ENCODE data around the gene P2RY14. TPM values are rescaled to one million over a fixed set of nuclear protein-coding genes. Genes with fewer than 3 reads are reported as not detected.

The P2RY14 gene
- total RNA-seq: not detected in 2 replicates

DNA sequence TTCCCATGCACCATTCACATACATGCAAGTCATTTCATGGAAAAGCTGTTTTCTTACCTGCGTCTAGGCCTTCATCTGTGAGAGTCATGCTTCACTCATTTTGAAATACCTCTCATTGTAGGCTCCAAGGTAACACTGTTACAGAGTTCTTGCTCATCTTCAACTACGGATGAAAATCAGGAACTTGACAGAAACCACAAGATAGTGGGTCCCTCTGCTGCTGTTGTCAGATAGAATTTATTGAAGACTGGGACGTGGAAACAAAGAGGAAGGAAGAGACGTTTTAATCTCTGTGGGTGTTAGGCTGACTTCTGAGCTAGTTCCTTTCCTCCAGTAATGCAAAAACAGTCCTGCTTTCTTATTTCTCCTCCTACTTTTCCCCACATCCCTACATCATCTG lies at the start of gene P2RY14:
P2RY14 (minus strand) TSS at position 313 of the 400 bp plus-strand sequence. CDS start 64,226 bp downstream, outside the sequence.
- DNase-seq (ENCODE audit: low read depth, low spot score): no peak

DNA sequence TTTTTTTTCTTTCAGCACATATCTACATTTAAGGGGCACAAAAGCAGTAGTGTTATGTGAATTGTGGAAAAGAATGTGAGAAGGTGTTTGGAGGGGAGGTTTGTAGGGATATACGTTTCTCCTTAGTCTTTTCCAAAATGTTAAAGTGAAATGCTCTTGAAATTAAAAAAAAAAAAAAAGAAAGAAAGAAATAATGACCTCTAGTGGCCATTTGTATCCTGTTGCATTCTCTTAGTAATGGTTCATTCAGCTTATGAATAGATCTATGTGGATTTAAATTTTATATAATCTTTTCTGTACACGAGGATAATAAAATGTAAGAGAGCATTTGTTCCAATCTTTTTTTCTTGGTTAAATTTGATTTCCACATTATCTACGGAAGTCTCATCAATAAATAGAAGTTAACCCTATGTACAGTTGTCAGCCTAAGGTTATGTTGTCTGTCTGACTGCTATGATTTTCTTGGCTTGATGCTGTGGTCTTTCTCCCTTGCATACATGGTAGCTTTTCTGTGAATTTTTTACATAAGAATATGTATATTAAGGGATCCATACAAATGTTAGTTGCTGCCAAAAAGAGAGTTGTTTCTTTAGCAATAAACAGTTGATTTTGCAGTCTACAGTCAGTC lies 49.3 kb upstream of the P2RY14 start:
- DNase-seq (ENCODE audit: low read depth, low spot score): no peak

DNA sequence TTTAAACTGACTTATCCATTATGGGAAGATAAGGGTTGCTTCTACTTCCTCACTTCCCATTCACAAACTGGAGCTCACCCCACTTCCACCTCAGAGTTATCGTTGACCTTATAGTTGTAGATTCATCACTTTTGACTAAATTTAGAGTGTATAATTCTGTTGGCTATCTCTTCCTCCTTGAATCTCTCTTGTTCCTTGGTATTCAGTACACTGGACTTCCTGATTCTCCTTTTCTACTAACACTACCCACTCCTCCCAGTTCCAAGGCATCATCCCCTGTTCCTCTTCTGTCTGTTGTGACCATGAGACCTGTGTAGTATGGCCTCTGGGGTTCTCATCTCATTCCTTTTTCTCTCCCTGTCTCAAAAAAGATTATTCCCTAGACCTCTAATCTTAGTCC lies 44.2 kb upstream of the P2RY14 start:
- DNase-seq (ENCODE audit: low read depth, low spot score): no peak

DNA sequence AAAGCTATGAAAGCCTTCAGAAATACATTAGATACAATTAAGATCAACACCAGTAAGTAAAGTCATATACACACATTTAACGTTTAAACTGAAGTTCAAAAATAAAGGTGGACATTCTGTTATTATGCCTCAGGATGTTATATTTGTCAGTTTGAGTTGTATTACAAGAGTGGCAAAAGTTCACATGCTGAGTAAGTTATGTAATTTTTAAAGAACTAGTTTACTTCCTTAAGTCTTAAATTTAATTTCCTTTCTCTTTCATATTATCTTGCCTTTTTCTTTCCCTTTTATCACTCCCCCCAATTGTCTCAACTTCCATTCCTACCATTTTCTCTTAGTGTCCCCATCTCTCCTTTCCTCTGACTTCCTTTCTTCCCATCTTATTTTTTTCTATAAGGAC lies 43.2 kb upstream of the P2RY14 start:
- DNase-seq (ENCODE audit: low read depth, low spot score): no peak

DNA sequence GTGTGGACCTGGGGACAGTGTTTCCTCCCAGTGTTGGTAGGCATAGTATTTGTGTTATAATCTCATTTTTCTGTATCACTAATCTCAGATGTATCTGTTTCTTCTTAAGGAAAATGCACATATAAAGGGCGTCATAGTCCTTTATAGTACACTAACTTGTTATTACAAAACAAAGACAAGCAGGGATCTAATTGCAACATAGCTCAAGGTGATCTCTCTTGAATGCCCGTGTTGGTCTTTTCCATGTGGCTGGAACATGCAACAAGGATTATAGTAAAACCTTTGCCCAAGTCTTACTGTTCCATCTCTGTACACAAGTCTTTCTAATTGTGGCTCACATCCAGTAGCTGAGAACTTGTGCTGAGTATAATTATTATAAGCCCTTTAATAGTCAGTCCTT lies 41.8 kb upstream of the P2RY14 start:
- no peak for DNase-seq (ENCODE audit: low read depth, low spot score)

DNA sequence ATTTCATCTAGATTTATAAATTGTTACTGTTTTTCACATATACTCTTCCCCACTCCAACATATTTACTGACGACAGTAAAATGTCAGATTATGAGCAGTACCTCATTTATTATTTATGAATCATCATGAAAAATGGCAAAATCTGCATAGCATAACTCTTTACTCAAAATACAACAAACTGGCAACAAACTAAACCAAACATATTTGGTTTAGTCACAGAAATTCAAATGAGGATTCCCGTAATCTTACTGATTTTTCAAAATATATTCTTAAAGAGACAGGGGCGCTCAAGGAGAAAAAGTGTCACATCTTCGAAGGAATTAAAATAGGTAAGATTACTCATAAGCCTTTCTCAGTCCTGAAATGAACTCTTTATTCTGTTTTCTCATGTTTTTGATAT lies 41.3 kb upstream of the P2RY14 start:
- DNase-seq (ENCODE audit: low read depth, low spot score): no peak

DNA sequence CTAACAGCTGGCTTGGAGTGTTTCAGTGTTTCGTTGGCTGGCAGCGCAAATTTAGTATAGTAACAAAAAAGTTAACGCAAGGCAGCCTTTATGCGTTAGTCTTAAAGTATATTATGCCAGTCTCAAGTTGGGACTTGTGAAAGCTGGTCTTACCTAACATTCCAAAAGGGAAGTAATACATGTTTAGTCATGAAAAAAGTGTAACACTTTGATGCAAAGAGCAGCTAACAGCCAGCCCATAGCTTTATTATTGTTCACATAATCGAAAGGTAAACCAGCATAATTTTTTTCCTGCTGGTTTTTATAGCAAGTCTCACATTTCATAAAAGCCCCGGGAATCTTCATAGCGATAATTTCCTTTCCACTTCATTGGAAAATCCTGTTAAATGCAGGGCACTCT lies 40.6 kb upstream of the P2RY14 start:
- no peak for DNase-seq (ENCODE audit: low read depth, low spot score)

DNA sequence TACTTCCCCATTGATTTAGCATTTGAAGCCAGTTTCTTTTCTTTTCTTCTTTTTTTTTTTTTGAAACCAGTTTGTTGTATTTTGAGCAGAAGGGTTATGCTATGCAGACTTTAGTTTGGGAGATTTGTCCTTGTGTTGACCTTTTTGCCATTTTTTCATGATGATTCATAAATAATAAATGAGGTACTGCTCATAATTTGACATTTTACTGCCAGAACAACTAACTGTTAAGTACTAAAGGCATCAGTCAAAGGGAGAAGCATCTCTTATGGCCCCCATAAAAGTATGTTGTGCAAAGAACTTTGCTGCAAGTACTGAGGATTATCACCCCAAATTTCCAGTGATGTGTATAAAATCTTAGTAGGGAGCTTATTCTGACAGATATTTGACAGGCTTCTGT lies 40.0 kb upstream of the P2RY14 start:
- DNase-seq (ENCODE audit: low read depth, low spot score): no peak

DNA sequence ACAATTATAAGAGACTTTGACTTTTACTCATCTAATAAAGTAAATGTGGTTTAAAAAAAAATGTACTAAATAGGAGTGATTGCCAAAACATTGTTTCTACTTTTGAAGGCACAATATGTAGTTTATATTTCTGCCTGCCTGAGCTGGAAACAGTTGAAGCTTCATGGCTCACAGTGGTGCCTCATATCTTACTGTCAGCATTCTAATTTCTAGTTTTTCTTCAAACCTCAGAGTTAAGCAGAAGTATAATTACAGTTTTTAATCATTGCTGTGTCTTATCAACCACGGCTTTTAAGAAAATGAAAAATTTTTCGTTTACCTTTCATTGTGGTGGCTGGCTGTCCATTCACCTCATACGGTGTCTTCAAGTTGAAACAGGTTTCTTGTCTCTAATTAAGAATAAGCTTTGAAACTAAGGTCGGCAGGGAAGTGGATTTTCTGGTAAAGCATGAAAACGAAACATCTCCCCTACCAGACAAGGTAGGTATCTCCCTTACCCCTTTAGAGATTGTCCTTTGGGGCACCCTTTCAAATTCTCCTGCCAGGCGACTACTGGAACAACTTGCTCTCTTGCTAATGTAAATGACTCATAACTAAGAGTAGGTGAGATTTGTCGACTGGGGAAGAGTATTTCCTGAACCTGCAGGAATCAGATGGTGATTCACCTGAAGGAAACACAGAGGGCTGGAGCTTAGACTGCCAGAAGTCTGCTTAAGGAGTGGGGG lies 38.1 kb upstream of the P2RY14 start, which contains the start of gene GPR87:
GPR87 (minus strand) TSS at position 554 of the 725 bp plus-strand sequence. CDS start 16,720 bp downstream, outside the sequence.
- no peak for DNase-seq (ENCODE audit: low read depth, low spot score)

DNA sequence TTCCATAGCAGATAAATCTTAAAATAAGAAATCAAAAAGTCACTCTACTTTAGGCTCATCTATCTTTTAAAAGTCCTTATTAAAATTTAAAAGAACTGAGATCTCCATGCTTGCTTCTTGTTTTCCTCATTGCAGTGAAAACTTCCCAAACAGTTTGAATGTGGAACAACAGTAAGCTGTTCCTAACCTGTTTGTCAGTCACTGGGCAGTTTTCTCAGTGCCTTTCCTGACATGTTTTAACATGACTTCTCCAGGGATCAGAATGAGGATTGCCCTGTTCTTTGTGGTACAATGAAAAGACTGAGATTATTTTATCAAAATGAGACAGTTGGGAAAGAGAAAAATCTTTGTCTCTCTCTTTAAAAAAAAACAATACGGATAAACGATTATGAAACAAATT lies 37.5 kb upstream of the P2RY14 start:
- DNase-seq (ENCODE audit: low read depth, low spot score): no peak

DNA sequence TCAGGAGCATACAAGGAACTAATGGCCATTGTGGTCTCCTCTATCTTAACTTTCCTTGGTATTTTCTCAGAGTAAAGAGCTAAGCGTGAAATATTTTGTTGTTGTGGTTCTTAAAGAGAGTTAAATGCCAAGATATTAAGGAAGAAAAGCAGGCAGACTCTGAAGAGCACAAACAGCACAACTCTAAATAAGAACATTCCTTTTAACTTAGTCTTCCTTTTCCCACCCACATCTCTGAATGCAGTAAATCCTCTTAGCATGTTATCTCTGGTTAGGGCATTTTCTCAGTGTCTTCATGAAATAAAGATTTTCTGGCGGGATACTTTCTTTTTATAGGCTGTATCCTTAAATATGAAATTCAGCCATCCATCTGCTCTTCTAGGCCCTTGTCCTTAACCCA lies 36.8 kb upstream of the P2RY14 start:
- DNase-seq (ENCODE audit: low read depth, low spot score): no peak

DNA sequence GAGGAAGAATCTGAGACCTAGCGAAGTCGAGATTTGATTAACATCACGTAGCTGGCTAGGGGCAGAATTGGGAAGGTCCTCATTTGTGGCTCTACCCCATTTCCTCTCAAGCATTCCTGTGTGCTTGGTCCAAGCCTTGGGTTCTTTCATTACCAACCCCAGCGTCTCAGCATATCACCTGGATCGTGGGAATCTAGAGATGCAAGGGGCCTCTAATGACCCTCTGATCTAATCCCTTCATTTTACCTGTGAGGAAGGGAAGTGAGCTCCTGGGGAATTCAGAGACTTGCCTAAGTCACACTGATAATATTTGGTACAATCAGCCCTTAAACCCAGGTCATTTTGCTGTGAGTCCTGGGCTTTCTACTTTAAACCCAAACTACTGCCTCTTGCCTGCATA lies 36.3 kb upstream of the P2RY14 start:
- no peak for DNase-seq (ENCODE audit: low read depth, low spot score)

DNA sequence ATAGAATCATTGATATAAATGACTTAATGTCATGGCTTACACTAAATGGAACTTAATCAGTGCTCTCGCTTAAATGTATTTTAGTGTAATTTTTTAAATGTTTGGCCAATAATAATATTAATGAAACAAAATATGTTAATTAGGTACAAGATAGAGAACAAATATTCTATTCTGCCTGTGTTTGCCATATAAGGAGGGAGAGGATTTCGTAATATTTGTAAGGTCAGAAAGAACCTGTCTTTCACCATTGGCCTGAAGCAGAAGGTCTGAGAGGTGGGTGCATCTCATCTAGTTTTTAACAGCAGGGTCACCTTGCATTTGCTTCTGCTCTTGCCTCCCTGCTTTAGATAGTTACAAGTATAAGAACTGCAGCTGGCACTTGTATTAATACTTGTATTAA lies 35.8 kb upstream of the P2RY14 start:
- no peak for DNase-seq (ENCODE audit: low read depth, low spot score)

DNA sequence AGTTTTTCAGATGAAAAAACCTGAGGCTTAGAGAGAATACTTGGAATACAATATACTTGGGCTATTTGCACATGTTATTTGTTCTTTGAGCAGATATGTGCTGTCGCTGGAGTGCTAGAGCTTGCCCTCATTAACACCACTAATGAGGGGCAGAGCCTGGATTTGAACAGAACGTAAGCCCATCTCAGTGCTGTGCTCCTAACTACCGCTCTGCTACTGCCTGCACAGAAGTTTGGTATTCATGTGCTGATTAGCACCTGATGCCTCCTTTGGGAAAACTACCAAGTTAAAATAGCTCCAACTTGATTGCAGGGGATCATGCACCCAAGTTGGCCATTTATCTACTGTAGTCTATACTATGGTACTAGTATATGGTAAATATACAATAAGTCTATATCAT lies 34.6 kb upstream of the P2RY14 start:
- no peak for DNase-seq (ENCODE audit: low read depth, low spot score)

DNA sequence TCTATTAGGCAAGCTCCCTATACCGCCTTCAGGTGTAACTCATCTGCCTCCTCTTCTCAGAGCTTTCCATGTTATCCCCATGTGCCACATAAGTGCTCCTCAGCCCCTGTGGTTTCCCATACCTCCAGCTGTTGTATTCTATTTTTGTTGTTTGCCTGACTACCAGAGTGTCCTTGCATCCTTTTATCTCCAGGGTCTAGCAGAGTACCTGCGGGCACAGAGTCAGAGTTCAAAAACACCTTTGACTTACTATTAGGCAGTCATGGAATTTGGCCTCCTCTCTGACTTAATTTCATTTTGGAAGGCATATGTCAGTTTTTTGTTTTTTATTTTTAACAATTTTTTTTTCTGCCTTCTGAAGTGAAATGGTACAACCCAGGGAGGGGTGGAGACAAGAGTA lies 31.2 kb upstream of the P2RY14 start:
- no peak for DNase-seq (ENCODE audit: low read depth, low spot score)

DNA sequence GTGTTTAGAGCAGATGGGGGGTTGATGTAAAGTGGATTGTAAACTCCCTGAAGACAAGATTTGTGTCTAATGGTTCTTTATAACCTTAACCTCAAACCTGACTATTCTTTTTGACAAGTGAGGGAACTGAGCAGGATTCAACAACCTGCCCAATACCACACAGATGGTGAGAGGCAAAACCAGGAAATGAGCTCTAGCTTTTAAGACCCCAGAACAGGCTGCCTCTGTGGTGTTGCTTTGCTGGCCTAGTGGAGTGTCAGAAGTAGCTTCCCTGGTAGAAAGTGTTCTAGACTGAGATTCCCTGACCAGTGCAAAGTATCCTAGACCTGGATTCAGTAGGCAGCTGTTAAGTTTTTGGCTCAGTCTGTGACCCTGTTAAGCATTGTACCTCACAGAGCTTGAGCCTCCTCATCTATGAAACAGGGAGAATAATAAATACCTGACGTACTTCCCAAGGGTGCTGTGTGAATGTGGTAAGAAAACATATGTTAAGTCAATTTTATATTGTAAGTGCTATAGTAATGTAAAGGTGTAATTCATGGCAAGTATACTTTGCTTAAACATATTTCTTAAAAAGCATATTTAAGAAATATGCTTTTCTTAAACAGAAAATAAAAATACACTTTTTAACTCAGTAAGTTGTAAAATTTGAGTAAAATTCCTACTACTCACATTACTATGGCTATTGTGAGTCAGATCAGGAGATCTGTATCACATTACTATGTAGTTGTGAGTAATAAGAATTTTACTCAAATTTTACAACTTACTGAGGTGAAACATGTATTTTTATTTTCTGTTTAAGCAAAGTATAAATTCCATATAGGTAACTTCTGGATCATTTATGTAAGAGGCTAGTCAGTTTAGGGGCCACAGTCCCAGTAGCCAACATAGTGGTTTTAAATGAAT lies 29.5 kb upstream of the P2RY14 start:
- DNase-seq (ENCODE audit: low read depth, low spot score): no peak

DNA sequence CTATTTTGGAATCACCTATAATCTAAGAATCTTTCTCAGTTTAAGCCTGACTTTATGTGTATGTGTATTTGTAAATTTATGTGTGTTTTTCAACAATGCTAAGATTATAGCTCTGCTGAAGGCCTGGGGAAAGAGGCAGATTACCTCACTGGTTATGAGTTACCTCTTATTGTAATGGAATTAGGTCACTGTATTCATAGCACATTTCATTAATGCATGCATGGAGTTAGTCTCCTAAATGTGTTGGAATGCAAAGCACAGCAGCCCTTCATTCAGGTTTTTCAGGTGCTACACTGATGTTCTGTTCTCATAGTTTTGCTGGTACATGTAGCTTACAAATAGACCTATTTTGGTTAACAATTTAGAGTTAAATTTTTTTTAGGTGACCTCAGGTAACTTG lies 28.8 kb upstream of the P2RY14 start:
- no peak for DNase-seq (ENCODE audit: low read depth, low spot score)

DNA sequence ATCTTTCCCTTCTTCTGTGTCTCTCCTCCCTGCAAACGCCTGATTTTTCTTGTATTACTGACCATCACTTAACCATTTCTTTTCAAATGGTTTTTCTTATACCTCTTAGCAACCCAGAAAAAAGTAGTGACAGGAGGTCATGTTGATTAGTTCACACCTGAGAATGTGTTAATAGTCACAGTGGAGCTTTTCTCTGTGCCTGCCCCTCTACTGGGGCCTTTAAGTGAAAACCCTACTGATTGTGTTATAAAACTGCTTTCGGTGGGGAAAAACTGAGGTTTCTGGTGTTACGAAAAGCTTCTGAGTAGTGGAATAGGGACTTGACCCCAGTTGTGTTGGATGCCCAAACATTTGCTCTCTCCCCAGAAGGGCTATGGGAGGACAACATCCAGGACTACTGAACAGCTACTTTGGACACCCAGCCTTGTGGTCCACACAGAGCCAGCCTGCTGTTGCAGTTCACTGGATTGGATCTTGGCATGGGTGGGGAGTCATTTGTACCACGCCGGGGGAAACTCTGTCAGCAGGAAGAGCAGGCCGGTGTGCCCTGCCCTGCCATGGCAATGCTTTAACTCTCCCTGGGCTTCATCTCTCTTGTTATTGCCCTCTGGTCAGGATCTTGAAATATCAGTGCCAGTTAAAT lies 27.9 kb upstream of the P2RY14 start:
- DNase-seq (ENCODE audit: low read depth, low spot score): no peak

DNA sequence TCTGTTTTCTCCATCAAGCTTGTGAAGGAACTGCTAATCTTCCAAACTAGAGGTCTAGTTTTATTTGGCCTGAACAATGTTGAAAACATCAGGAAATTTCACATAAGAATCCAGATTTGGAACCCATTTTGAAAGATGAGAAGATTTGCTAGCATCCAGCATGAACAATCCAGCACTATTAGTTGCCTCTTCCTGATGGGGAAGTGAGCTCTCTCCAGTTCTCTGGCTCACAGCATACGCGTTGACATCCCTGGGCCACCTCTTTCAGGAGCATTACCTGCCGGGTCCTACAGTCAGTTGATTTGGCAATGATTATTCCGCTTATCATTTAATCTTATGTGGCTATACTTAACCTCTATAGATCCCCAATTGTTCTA lies 27.4 kb upstream of the P2RY14 start:
- no peak for DNase-seq (ENCODE audit: low read depth, low spot score)

DNA sequence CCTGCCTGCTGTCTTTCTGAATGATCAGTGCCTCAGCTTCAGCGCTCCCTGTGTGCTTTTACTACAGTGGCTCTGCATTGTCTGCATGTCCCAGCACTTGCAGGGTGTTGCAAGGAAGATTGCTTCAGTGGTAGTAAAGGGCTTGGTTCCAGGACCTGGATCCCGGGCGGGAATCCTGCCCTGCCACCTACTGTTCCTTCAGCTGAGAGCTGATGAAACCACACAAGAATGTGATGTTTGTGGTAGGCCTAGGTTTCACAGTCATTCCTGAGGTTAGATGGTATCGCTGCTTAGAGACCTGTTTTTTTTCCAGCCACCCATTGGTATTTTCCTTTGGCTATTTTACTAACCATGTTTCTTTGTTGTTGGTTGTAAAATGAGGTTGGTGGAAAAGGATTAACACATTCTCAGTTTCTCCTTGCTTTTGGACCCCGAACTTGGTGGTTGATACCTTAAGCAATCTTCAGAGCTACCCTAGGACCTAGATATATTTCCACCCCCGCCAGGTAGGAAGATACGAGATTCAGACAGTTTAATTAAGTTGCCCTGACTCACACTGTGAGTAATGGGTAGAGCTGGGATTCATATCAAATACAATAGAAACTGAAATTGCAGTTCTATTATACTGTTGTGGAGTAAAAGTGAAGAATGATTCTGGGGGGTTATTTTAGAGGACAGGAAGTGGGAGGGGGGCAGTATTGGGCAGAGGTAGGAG lies 26.9 kb upstream of the P2RY14 start:
- DNase-seq (ENCODE audit: low read depth, low spot score): no peak

DNA sequence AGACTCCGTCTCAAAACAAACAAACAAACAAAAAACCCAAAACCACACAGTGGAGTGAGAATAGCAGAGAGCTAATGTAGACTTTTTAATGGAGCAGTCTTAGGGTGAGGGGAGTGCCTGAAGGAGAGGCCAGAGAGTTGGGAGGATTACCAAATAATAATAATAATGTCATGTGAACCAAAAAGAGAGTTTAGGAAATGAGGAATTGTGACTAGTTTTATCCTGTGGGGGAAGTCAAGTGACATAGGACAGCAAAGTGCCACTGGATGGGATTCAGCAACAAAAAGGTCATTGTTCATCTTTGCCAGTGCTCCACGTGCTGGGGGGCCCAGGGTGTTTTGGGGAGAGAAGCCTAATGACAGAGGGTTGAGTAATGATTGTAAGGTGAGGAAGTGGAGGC lies 25.4 kb upstream of the P2RY14 start:
- DNase-seq (ENCODE audit: low read depth, low spot score): no peak

All from pulmonary artery endothelial cell (primary cell).